ENCODE data around the gene RIMBP2. TPM values are rescaled to one million over a fixed set of nuclear protein-coding genes. Genes with fewer than 3 reads are reported as not detected.

Gene RIMBP2
- total RNA-seq, 1 experiment from 2014 or later, result not detected

- DNase-seq (ENCODE audit: low read depth), result no peak
Measured at GRCh38 chr12:130517588-130517987, 198.5 kb downstream of the RIMBP2 start.

GRCh38 chr12:130514149-130514551, 201.9 kb downstream of the RIMBP2 start:
- peak; percentile 18 for DNase-seq (ENCODE audit: low read depth)

- DNase-seq (ENCODE audit: low read depth), result no peak
Measured at GRCh38 chr12:130513556-130513955, 202.5 kb downstream of the RIMBP2 start.

- DNase-seq (ENCODE audit: low read depth), result no peak
Measured at GRCh38 chr12:130511285-130511684, 204.8 kb downstream of the RIMBP2 start.

GRCh38 chr12:130509454-130509853, 206.6 kb downstream of the RIMBP2 start:
- no peak for DNase-seq (ENCODE audit: low read depth)

- no peak for DNase-seq (ENCODE audit: low read depth)
Measured at GRCh38 chr12:130508847-130509246, 207.3 kb downstream of the RIMBP2 start.

- no peak for DNase-seq (ENCODE audit: low read depth)
Measured at GRCh38 chr12:130508318-130508717, 207.8 kb downstream of the RIMBP2 start.

GRCh38 chr12:130506844-130507243, 209.3 kb downstream of the RIMBP2 start:
- peak; percentile 44 for DNase-seq (ENCODE audit: low read depth)

- DNase-seq (ENCODE audit: low read depth), result no peak
Measured at GRCh38 chr12:130504840-130505175, 211.3 kb downstream of the RIMBP2 start.

- no peak for DNase-seq (ENCODE audit: low read depth)
Measured at GRCh38 chr12:130504110-130504839, 211.8 kb downstream of the RIMBP2 start.

- DNase-seq (ENCODE audit: low read depth), result no peak
Measured at GRCh38 chr12:130501821-130502220, 214.3 kb downstream of the RIMBP2 start.

GRCh38 chr12:130500835-130501330, 215.2 kb downstream of the RIMBP2 start:
- no peak for DNase-seq (ENCODE audit: low read depth)

- DNase-seq (ENCODE audit: low read depth), result no peak
Measured at GRCh38 chr12:130499474-130499873, 216.6 kb downstream of the RIMBP2 start.

- DNase-seq (ENCODE audit: low read depth), result no peak
Measured at GRCh38 chr12:130498589-130499385, 217.3 kb downstream of the RIMBP2 start.

- DNase-seq (ENCODE audit: low read depth), result no peak
Measured at GRCh38 chr12:130497991-130498390, 218.1 kb downstream of the RIMBP2 start.

- no peak for DNase-seq (ENCODE audit: low read depth)
Measured at GRCh38 chr12:130497321-130497720, 218.8 kb downstream of the RIMBP2 start.

- no peak for DNase-seq (ENCODE audit: low read depth)
Measured at GRCh38 chr12:130496516-130497120, 219.5 kb downstream of the RIMBP2 start.

GRCh38 chr12:130495156-130495555, 220.9 kb downstream of the RIMBP2 start:
- DNase-seq (ENCODE audit: low read depth), result no peak

GRCh38 chr12:130494736-130495135, 221.4 kb downstream of the RIMBP2 start:
- DNase-seq (ENCODE audit: low read depth), result no peak

- DNase-seq (ENCODE audit: low read depth), result no peak
Measured at GRCh38 chr12:130493951-130494350, 222.1 kb downstream of the RIMBP2 start.

- DNase-seq (ENCODE audit: low read depth), result no peak
Measured at GRCh38 chr12:130491421-130492357, 224.4 kb downstream of the RIMBP2 start.
